ENCODE data around the gene MRGPRF. TPM values are rescaled to one million over a fixed set of nuclear protein-coding genes. Genes with fewer than 3 reads are reported as not detected.
"Not testable (repeated sequence)": the region's sequence is repeated elsewhere in the genome, so short reads cannot be mapped to it uniquely, and the experiment has no call there.

Gene MRGPRF
- total RNA-seq, 2 experiments from 2014 or later: not detected

- intact Hi-C loops (cut with DNase I, micrococcal nuclease): no loop called here
- no peaks in the 10 kb centered on the region for H3K27me3 Mint-ChIP-seq
- no peak for ATAC-seq
- DNase-seq: no peak
- H3K36me3 Mint-ChIP-seq (ENCODE audit: low read depth): no peaks in the 10 kb centered on the region
- CTCF ChIA-PET: no interaction called here
- POLR2A ChIA-PET: no interaction called here
- H3K27ac Mint-ChIP-seq: no peak overlapping the region
- no peaks in the 10 kb centered on the region for H3K4me1 Mint-ChIP-seq
- no peaks in the 10 kb centered on the region for H3K9me3 Mint-ChIP-seq (ENCODE audit: low read depth)
- H3K4me3 Mint-ChIP-seq: no peak overlapping the region
These were observed 8.4 kb downstream of the MRGPRF start for GRCh38 chr11:69004411-69005182.

DNA sequence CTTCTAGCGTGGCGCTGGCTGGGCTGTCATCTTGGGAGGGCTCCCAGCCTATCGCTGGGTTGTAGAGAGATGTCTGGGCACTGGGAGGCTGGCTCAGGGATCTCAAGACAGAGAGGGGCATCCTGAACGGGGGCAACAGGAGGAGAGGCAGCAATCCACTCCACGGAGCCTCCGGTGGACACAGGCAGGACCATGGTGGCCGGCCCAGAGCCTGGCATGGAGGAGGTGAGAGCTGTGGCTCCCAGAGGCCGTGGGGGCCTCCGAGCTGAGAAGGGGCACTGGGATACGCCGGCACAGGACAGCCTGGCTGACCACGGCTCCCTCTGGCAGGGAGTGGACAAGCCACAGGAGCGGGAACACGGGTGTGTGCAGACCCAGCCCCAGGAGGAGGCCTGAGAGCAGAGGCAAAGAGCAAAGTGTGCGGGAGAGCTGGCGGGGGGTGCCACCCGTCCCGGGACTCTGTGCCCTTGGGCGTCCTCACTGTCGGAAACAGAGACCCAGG, 9.1 kb downstream of the MRGPRF start:
- intact Hi-C loops (cut with DNase I, micrococcal nuclease): no loop called here
- ATAC-seq (no peak), DNase-seq (no peak)
- H3K27me3 Mint-ChIP-seq: no peaks in the 10 kb centered on the region
- ChIA-PET CTCF (no interaction called here), POLR2A (no interaction called here)
- no peak overlapping the region for H3K27ac Mint-ChIP-seq
- H3K4me1 Mint-ChIP-seq: no peaks in the 10 kb centered on the region
- no peaks in the 10 kb centered on the region for H3K9me3 Mint-ChIP-seq (ENCODE audit: low read depth)
- no peak overlapping the region for H3K4me3 Mint-ChIP-seq
- H3K36me3 Mint-ChIP-seq (ENCODE audit: low read depth): no peaks in the 10 kb centered on the region

GRCh38 chr11:69003301-69003865, 9.7 kb downstream of the MRGPRF start:
- ChIA-PET CTCF (interaction anchor here (0.6 kb wide), 1 partner anchor 48 kb away, joined by 3 read pairs; no protein-coding TSS in a partner anchor), POLR2A (no interaction called here)
- H3K9me3 Mint-ChIP-seq (ENCODE audit: low read depth): no peaks in the 10 kb centered on the region
- ATAC-seq (no peak), DNase-seq (no peak)
- intact Hi-C loops (cut with DNase I, micrococcal nuclease): no loop called here
- H3K27me3 Mint-ChIP-seq: no peaks in the 10 kb centered on the region
- no peaks in the 10 kb centered on the region for H3K36me3 Mint-ChIP-seq (ENCODE audit: low read depth)
- H3K4me1 Mint-ChIP-seq: no peaks in the 10 kb centered on the region
- H3K27ac Mint-ChIP-seq: no peak overlapping the region
- H3K4me3 Mint-ChIP-seq: no peak overlapping the region

DNA sequence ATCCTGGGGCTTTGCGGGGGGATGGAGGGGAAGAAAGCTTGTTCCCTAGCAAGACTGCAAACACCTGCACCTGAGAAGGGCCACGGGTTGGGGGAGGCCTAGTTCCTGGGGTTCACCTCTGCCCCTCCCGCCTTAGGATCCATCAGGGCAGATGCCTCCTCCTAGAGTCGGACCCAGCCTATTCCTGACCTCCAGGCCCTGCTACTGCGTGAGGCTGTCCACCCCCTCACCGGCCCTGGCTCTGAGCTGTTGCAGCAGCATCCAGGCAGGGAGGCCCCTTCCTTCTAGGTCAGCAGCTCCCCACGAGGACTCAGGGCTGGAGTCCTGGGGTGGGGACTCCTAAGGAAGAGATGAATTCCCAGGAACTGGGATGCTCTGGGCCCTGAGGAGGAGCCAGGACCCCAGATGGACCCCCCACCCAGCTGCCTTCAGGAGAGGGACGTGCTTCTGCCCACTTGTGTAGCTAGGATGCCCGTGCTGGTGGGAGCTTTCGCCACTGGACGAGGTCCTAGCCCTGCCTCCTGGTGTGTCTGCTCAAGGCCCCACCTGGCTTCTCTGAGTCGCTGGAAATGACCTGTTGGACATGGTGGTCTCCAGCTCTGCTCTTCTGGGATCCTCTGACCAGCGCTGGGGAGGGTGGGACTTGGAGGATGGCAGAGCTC, 10.3 kb downstream of the MRGPRF start:
- no peaks in the 10 kb centered on the region for H3K27me3 Mint-ChIP-seq
- intact Hi-C loops (cut with DNase I, micrococcal nuclease): no loop called here
- no peak overlapping the region for H3K4me3 Mint-ChIP-seq
- H3K27ac Mint-ChIP-seq: no peak overlapping the region
- POLR2A ChIA-PET: no interaction called here
- no peaks in the 10 kb centered on the region for H3K4me1 Mint-ChIP-seq
- no peaks in the 10 kb centered on the region for H3K36me3 Mint-ChIP-seq (ENCODE audit: low read depth)
- ATAC-seq: no peak
- H3K9me3 Mint-ChIP-seq (ENCODE audit: low read depth): no peaks in the 10 kb centered on the region
- CTCF ChIA-PET: interaction anchor here (0.6 kb wide), 1 partner anchor 48 kb away, joined by 3 read pairs; no protein-coding TSS in a partner anchor
- no peak for DNase-seq

DNA sequence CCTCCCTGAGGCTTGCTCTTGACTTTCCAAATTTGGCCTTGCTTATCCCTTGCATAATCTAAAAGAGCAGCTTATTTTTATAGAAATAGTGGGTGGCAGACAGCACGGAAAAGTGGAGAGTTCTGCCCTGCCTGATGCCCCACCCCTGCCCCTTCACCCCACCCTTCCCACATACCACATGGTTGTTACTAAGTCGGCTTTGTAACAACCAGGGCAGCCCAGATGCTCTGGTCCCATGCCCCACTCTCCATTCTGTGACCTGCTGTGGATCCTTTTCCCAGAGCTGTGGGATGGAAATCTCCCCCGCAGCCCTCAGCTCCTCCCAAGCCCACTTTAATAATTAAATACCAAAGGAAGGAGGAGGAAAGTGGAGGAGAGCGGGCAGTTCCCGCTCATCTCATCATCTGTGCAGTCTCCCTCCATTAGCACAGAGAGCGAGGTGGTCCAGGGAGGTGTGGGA, 10.9 kb downstream of the MRGPRF start:
- ChIA-PET CTCF (no interaction called here), POLR2A (no interaction called here)
- intact Hi-C loops (cut with DNase I, micrococcal nuclease): no loop called here
- Mint-ChIP-seq H3K9me3 (ENCODE audit: low read depth) (no peaks in the 10 kb centered on the region), H3K27me3 (no peaks in the 10 kb centered on the region), H3K4me3 (no peak overlapping the region), H3K27ac (no peak overlapping the region), H3K36me3 (ENCODE audit: low read depth) (no peaks in the 10 kb centered on the region), H3K4me1 (no peaks in the 10 kb centered on the region)
- ATAC-seq (no peak), DNase-seq (no peak)

DNA sequence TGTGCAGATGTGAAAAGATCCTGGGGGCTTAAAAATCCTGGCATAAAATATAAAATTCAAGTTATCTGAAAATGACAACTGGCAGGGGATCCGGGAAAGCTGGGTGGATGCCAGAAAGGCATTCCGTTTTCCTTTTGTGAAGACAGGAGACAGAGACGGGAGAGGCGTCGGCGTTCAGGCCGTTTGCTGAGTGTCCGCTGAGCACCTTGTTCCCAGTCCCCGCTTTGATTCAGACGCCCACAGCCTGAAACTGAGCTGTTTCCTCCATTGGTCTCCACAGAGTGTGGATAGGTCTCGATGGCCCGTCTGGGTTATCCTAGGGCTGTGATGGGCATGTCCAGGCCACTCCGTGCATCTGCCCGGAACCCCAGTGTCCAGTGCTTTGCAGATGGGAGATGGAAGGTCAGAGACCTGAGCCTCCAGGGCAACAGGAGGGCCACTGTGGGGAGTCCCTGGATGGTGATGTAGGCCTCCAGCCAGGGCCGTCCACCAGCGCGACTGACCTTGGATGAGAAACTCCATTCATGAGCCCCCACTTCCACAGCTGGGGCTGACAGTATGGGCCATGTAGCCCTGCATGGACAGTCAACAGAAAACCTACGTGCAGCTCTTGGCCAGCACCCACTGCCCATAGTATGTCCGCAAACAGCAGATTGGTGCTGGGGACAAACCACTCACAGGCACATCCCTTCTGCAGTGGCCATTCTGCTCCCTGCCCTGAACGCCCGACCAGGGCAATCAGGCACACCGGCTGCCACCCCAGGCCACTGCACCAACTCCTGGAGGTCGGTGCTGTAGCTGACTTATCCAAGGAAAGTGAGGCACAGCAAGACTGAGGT, 11.6 kb downstream of the MRGPRF start:
- no peak overlapping the region for H3K4me3 Mint-ChIP-seq
- H3K4me1 Mint-ChIP-seq: no peaks in the 10 kb centered on the region
- ATAC-seq (no peak), DNase-seq (no peak)
- ChIA-PET CTCF (no interaction called here), POLR2A (no interaction called here)
- no peaks in the 10 kb centered on the region for H3K36me3 Mint-ChIP-seq (ENCODE audit: low read depth)
- H3K27ac Mint-ChIP-seq: no peak overlapping the region
- intact Hi-C loops (cut with DNase I, micrococcal nuclease): no loop called here
- H3K27me3 Mint-ChIP-seq: no peaks in the 10 kb centered on the region
- no peaks in the 10 kb centered on the region for H3K9me3 Mint-ChIP-seq (ENCODE audit: low read depth)

DNA sequence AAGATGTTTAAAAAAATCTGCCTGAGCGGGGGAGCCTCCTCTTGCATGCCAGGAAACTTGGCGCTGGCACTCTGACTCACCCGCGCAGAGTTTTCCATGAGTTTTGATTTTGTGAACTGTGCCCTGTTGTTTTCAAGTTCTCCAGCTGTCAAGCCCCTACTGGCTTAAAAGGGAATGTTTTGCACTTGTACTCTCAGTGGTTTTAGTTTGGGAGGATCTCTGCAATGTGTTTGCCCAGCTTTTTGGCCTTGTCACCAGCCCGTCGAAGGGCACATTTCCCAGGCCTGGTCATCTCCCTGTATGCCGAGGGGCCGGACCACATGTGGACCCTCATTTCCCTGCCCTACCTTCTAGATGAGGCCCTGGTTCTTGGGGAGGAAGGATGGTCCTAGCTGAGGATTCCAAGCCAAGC, 12.2 kb downstream of the MRGPRF start:
- POLR2A ChIA-PET: no interaction called here
- CTCF ChIA-PET: no interaction called here
- Mint-ChIP-seq H3K36me3 (ENCODE audit: low read depth) (no peaks in the 10 kb centered on the region), H3K27me3 (no peaks in the 10 kb centered on the region), H3K4me3 (no peak overlapping the region), H3K4me1 (no peaks in the 10 kb centered on the region), H3K27ac (no peak overlapping the region), H3K9me3 (ENCODE audit: low read depth) (no peaks in the 10 kb centered on the region)
- no peak for ATAC-seq
- intact Hi-C loops (cut with DNase I, micrococcal nuclease): no loop called here
- no peak for DNase-seq

DNA sequence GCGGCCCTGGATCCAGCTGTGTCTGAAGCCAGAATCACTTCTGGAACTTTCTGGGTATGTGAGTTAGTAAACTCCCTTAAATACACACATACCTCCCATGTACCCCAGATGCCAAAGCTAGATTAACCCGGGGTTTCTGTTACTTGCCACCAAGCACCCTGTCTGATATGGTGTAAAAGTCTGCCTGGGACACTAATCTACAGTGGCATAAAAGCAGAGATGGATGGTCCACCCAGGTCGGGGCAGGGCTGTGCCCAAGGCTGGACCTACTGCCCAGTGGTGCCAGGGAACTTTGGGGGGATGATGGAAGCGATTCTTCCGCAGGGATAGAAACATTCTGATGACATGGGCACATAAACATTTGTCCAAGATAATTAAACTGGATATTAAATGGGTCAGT, 12.7 kb downstream of the MRGPRF start:
- DNase-seq (no peak), ATAC-seq (no peak)
- Mint-ChIP-seq H3K27ac (no peak overlapping the region), H3K9me3 (ENCODE audit: low read depth) (no peaks in the 10 kb centered on the region), H3K27me3 (no peaks in the 10 kb centered on the region), H3K36me3 (ENCODE audit: low read depth) (no peaks in the 10 kb centered on the region), H3K4me1 (no peaks in the 10 kb centered on the region), H3K4me3 (no peak overlapping the region)
- POLR2A ChIA-PET: no interaction called here
- intact Hi-C loops (cut with DNase I, micrococcal nuclease): no loop called here
- CTCF ChIA-PET: no interaction called here

DNA sequence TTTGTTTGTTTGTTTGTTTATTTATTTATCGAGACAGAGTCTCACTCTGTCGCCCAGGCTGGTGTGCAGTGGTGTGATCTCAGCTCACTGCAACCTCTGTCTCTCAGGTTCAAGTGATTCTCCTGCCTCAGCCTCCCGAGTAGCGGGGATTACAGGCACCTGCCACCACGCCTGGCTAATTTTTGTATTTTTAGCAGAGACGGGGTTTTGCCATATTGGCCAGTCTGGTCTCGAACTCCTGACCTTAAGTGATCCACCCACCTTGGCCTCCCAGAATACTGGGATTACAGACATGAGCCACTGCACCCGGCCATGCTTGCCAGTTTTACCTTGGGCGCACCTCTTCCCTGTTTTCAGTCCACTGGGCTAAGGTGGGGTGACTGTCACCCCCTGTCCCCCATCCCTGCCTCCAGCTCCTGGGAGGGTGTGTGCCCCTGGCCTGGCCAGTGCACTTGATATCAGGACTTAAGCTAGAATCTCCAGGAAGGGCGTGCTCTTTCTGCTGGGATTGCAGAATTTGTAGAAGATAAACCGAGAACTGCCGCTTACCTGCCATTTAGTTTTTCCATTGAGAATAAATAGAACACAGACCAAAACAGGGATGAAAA, 13.2 kb downstream of the MRGPRF start:
- H3K27ac Mint-ChIP-seq; H3K4me3 Mint-ChIP-seq; DNase-seq; ATAC-seq; CTCF ChIA-PET; H3K9me3 Mint-ChIP-seq (ENCODE audit: low read depth); H3K36me3 Mint-ChIP-seq (ENCODE audit: low read depth); intact Hi-C loops (cut with DNase I, micrococcal nuclease); H3K27me3 Mint-ChIP-seq; H3K4me1 Mint-ChIP-seq; POLR2A ChIA-PET: not testable (repeated sequence)

- ATAC-seq (no peak), DNase-seq (no peak)
- intact Hi-C loops (cut with DNase I, micrococcal nuclease): no loop called here
- Mint-ChIP-seq H3K27me3 (no peaks in the 10 kb centered on the region), H3K9me3 (ENCODE audit: low read depth) (no peaks in the 10 kb centered on the region), H3K4me3 (no peak overlapping the region), H3K27ac (no peak overlapping the region), H3K36me3 (ENCODE audit: low read depth) (no peaks in the 10 kb centered on the region), H3K4me1 (no peaks in the 10 kb centered on the region)
- ChIA-PET CTCF (no interaction called here), POLR2A (no interaction called here)
These were observed 13.8 kb downstream of the MRGPRF start for GRCh38 chr11:68999093-68999747.

DNA sequence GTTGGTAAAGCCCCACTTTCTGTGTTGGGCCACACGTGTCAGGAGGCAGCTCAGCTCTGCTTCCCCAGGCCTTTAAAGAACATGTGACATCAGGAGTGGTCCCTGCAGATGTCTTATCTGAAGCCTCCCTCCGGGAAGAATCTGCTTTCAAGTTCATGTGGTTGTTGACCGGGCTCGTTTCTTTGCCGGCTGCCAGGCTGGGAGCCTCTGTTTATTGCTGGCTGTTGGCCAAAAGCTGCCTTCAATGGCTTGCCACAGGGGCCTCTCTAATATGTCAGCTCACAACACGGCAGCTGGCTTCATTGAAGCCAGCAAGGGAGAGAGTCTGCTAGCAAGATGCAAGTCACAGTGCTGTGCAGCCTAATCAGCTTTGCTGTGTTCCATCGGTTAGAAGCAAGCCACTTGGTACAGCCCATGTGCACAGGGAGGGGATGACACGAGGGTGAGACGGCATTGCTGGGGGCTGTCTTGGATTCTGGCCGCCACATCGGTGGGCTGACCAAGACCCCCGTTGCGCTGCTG, 14.6 kb downstream of the MRGPRF start:
- no peak overlapping the region for H3K27ac Mint-ChIP-seq
- H3K27me3 Mint-ChIP-seq: peaks cover 4% of the 10 kb centered on the region
- intact Hi-C loops (cut with DNase I, micrococcal nuclease): no loop called here
- ATAC-seq (no peak), DNase-seq (no peak)
- H3K9me3 Mint-ChIP-seq (ENCODE audit: low read depth): no peaks in the 10 kb centered on the region
- POLR2A ChIA-PET: no interaction called here
- CTCF ChIA-PET: no interaction called here
- no peaks in the 10 kb centered on the region for H3K36me3 Mint-ChIP-seq (ENCODE audit: low read depth)
- no peak overlapping the region for H3K4me3 Mint-ChIP-seq
- H3K4me1 Mint-ChIP-seq: no peaks in the 10 kb centered on the region
